ENCODE data around the gene TBC1D5.
A peak's percentile ranks its signal among the peaks of the same experiment; 100 is the strongest.
"Not testable (repeated sequence)": the region's sequence is repeated elsewhere in the genome, so short reads cannot be mapped to it uniquely, and the experiment has no call there.

Gene TBC1D5

DNA sequence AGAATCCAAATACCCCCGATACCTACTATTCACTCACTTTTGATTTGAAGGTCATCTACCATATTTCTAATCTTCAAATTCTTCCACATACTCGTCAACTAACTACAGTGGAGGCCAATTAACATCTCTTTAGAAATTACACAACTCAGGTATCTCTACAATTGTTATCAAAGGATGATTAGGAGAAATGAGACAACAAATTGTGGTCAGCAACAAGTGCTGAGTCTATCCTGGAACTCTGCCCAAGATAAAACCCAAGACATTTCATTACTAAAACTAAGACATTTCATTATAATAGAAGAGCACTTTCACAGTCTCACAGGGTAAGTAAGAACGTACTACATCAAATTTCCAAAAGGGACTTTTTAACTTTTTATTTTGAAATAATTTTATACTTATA lies 100.0 kb downstream of the TBC1D5 start:
- no peak overlapping the region for H3K4me3 ChIP-seq (ENCODE audit: low read depth, low read length)
- no peak for DNase-seq (ENCODE audit: low read depth)
- TF ChIP-seq, protein P1, sequence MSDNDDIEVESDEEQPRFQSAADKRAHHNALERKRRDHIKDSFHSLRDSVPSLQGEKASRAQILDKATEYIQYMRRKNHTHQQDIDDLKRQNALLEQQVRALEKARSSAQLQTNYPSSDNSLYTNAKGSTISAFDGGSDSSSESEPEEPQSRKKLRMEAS (IDR thresholded peaks at IDR 0.05; ENCODE audit: low read depth, low read length), result no peak
- TF ChIP-seq, protein P2, sequence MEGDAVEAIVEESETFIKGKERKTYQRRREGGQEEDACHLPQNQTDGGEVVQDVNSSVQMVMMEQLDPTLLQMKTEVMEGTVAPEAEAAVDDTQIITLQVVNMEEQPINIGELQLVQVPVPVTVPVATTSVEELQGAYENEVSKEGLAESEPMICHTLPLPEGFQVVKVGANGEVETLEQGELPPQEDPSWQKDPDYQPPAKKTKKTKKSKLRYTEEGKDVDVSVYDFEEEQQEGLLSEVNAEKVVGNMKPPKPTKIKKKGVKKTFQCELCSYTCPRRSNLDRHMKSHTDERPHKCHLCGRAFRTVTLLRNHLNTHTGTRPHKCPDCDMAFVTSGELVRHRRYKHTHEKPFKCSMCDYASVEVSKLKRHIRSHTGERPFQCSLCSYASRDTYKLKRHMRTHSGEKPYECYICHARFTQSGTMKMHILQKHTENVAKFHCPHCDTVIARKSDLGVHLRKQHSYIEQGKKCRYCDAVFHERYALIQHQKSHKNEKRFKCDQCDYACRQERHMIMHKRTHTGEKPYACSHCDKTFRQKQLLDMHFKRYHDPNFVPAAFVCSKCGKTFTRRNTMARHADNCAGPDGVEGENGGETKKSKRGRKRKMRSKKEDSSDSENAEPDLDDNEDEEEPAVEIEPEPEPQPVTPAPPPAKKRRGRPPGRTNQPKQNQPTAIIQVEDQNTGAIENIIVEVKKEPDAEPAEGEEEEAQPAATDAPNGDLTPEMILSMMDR (IDR thresholded peaks at IDR 0.05; ENCODE audit: low read depth, low read length), result no peak
- no peak for TF ChIP-seq POLR2A (IDR thresholded peaks at IDR 0.05; ENCODE audit: extremely low read depth, insufficient read length)
- no peak for TF ChIP-seq MYC (IDR thresholded peaks at IDR 0.05; ENCODE audit: low read depth, low read length)

DNA sequence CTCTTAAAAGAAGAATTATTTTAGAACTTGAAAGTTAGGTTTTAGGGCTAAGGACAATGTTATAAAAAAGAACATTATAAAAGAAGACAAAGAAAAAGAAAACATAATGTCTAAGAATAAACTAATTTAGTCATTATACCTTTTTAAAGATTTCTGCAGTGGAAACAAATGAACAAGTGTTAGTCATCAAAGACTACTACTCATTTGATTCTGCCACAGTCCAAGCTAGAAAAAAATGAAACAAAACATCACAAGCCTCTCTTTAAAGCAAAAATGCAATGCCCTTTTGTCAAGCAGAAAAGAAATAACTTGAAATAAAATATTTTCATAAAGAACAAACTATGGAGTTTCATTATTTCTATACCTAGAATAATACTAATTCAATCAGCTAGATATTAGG lies 102.0 kb downstream of the TBC1D5 start:
- no peak for DNase-seq (ENCODE audit: low read depth)
- no peak overlapping the region for H3K4me3 ChIP-seq (ENCODE audit: low read depth, low read length)
- TF ChIP-seq POLR2A (IDR thresholded peaks at IDR 0.05; ENCODE audit: extremely low read depth, insufficient read length) (no peak), MYC (IDR thresholded peaks at IDR 0.05; ENCODE audit: low read depth, low read length) (no peak)
- TF ChIP-seq, protein P2 (IDR thresholded peaks at IDR 0.05; ENCODE audit: low read depth, low read length), result no peak
- TF ChIP-seq, protein P1 (IDR thresholded peaks at IDR 0.05; ENCODE audit: low read depth, low read length), result no peak

DNA sequence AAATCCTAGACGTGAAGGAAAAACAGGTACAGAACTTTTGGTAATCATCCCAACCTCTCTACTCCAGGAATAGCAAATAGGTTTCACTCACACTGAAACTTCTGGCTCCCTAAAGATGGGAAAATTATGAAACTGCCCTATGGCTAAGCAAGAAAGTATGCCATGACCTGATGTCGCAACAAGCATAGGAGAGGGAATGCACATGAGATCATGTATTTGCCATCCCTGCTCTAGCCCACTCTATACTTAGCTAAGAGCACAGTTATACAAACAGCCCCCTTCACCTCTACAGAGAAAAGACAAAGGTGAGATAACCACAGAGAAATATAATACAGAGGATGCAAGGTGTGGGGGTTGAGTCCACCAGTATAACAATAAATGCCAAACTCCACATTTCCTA lies 102.7 kb downstream of the TBC1D5 start:
- no peak for TF ChIP-seq MYC (IDR thresholded peaks at IDR 0.05; ENCODE audit: low read depth, low read length)
- TF ChIP-seq, protein P1 (IDR thresholded peaks at IDR 0.05; ENCODE audit: low read depth, low read length), result no peak
- TF ChIP-seq, protein P2 (IDR thresholded peaks at IDR 0.05; ENCODE audit: low read depth, low read length), result no peak
- no peak for TF ChIP-seq POLR2A (IDR thresholded peaks at IDR 0.05; ENCODE audit: extremely low read depth, insufficient read length)
- peak; percentile 10 for DNase-seq (ENCODE audit: low read depth)
- no peak overlapping the region for H3K4me3 ChIP-seq (ENCODE audit: low read depth, low read length)

DNA sequence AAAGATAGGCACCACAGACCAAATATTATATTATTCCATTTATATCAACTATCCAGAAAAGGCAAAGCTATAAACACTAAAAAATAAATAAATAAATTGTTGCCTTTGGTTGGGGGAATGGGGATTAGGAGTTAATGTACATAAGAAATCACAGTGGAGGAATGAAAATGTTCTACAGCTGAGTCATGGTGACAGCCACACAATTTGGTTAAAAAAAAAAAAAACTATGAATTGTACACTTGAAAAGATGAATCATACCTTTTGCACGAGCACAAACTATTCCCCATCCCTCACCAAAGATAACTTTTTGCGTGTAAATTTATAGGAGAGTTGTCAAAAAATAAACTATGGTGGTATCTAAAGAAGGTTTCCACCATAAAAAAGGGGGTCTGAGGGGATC lies 103.2 kb downstream of the TBC1D5 start:
- no peak overlapping the region for H3K4me3 ChIP-seq (ENCODE audit: low read depth, low read length)
- no peak for DNase-seq (ENCODE audit: low read depth)
- TF ChIP-seq, protein P1 (IDR thresholded peaks at IDR 0.05; ENCODE audit: low read depth, low read length), result no peak
- TF ChIP-seq MYC (IDR thresholded peaks at IDR 0.05; ENCODE audit: low read depth, low read length), result no peak
- TF ChIP-seq POLR2A (IDR thresholded peaks at IDR 0.05; ENCODE audit: extremely low read depth, insufficient read length), result no peak
- TF ChIP-seq, protein P2 (IDR thresholded peaks at IDR 0.05; ENCODE audit: low read depth, low read length), result no peak

DNA sequence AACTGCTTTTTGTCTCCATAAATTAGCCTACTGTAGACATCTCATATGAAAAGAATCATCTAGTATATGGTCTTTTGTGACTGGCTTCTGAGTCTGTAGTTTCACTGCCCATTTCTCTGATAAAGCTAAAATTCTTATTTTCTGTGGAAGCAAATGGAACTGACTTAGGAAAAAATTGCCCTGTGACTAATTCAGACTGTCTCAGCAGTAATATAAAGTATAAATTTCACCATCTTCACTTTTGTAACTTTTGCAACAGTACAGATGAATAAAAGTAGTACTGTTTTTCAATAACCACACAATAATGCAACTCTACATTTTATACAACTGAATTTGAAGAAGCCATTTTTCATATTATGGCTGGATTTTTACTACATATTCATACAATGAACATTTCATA lies 104.1 kb downstream of the TBC1D5 start:
- TF ChIP-seq, protein P2 (IDR thresholded peaks at IDR 0.05; ENCODE audit: low read depth, low read length), result no peak
- no peak for TF ChIP-seq MYC (IDR thresholded peaks at IDR 0.05; ENCODE audit: low read depth, low read length)
- TF ChIP-seq, protein P1 (IDR thresholded peaks at IDR 0.05; ENCODE audit: low read depth, low read length), result no peak
- peak; percentile 17 for DNase-seq (ENCODE audit: low read depth)
- H3K4me3 ChIP-seq (ENCODE audit: low read depth, low read length), result no peak overlapping the region

DNA sequence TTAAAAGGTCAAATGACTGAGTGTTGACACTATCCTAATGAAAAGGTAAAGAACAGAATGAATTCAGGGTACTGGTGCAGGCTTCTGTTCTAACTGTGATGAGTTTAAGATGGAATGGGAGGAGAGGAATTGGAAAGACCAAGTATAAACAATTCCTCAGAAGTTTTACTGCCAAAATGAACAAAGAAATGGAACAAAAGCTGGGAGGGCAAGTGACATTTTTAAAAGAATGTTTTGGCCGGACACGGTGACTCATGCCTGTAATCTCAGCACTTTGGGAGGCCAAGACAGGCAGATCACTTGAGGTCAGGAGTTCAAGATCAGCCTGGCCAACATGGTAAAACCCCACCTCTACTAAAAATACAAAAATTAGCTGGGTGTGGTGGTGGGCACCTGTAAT lies 106.8 kb downstream of the TBC1D5 start:
- H3K4me3 ChIP-seq (ENCODE audit: low read depth, low read length); DNase-seq (ENCODE audit: low read depth): not testable (repeated sequence)

All from NB4 (cell line).